IMR-90 (cell line): Measurements from ENCODE around the gene PADI1. TPM values are rescaled to one million over a fixed set of nuclear protein-coding genes. Genes with fewer than 3 reads are reported as not detected.

Source experiments
- ATAC-seq: fragments of 200-7000 bp; cut with Tn5 transposase; 2 replicates; pipeline ENCODE4 v1.9.1; 2020; ENCODE audit warnings: low read depth, mild to moderate bottlenecking, moderate library complexity
- BruUV-seq: library from RNA; stranded (reverse); fragments of 400-500 nt; replicated peaks from 2 replicates; lab custom pipeline; 2021; lab: Mats Ljungman, UMichigan
- CTCF ChIA-PET: fragments of 300-600 bp; formaldehyde crosslinking; extraction: SDS; loops from one replicate; lab custom pipeline; 2021; ENCODE audit warnings: antibody characterized with exemption; lab: Yijun Ruan, JAX
- POLR2A ChIA-PET: fragments of 300-600 bp; sonication (Branson Sonifier 250); formaldehyde crosslinking; loops from one replicate; lab custom pipeline; 2022; ENCODE audit warnings: antibody characterized with exemption; ENCODE audit not compliant: unreplicated experiment; lab: Charles Lee
- DNase-seq: peaks from one replicate; pipeline ENCODE4 v3.0.0; 2013
- H2AFZ ChIP-seq: replicated peaks from 2 replicates; pipeline ENCODE3; 2013; ENCODE audit warnings: low read length, mild to moderate bottlenecking; ENCODE audit not compliant: poor library complexity
- H2AK5ac ChIP-seq: 2 replicates; pipeline ENCODE4 v1.6.1; 2013; ENCODE audit warnings: low read depth, low read length, inconsistent platforms
- H2AK9ac ChIP-seq: replicated peaks from 2 replicates; pipeline ENCODE3; 2013; ENCODE audit warnings: mild to moderate bottlenecking, low read depth, low read length, moderate library complexity; ENCODE audit not compliant: poor library complexity
- H2BK120ac ChIP-seq: 2 replicates; pipeline ENCODE4 v1.6.1; 2013; ENCODE audit warnings: low read depth, low read length, inconsistent platforms
- H2BK15ac ChIP-seq: 3 replicates; pipeline ENCODE4 v1.6.1; 2013; ENCODE audit warnings: low read depth, low read length, inconsistent platforms
- H2BK20ac ChIP-seq: 2 replicates; pipeline ENCODE4 v1.6.1; 2013; ENCODE audit warnings: low read depth, mild to moderate bottlenecking, inconsistent platforms, low read length, moderate library complexity
- H2BK5ac ChIP-seq: 2 replicates; pipeline ENCODE4 v1.6.1; 2013; ENCODE audit warnings: mild to moderate bottlenecking, low read depth, low read length, inconsistent platforms; ENCODE audit not compliant: poor library complexity, severe bottlenecking
- H3K14ac ChIP-seq: replicated peaks from 2 replicates; pipeline ENCODE4 v1.6.1; 2013; ENCODE audit warnings: low read depth, low read length, inconsistent platforms
- H3K18ac ChIP-seq: 2 replicates; pipeline ENCODE4 v1.6.1; 2013; ENCODE audit warnings: low read depth, low read length, control low read depth
- H3K23ac ChIP-seq: 2 replicates; pipeline ENCODE4 v1.6.1; 2013; ENCODE audit warnings: low read depth, low read length, inconsistent platforms
- H3K27ac ChIP-seq: 2 replicates; pipeline ENCODE4 v1.5.1; 2013; ENCODE audit warnings: mild to moderate bottlenecking, control low read depth, low read length; ENCODE audit not compliant: insufficient read depth
- H3K27me3 ChIP-seq: 2 replicates; pipeline ENCODE4 v1.6.1; 2013; ENCODE audit warnings: low read length; ENCODE audit not compliant: control insufficient read depth, insufficient read depth
- H3K36me3 ChIP-seq: 2 replicates; pipeline ENCODE4 v1.6.1; 2013; ENCODE audit warnings: low read length, mixed read lengths; ENCODE audit not compliant: control insufficient read depth, insufficient read depth
- H3K4ac ChIP-seq: 2 replicates; pipeline ENCODE4 v1.6.1; 2013; ENCODE audit warnings: low read depth, low read length, inconsistent platforms
- H3K4me1 ChIP-seq: 2 replicates; pipeline ENCODE4 v1.6.1; 2013; ENCODE audit warnings: low read length, mixed read lengths; ENCODE audit not compliant: control insufficient read depth, insufficient read depth
- H3K4me2 ChIP-seq: 2 replicates; pipeline ENCODE4 v1.6.1; 2013; ENCODE audit warnings: low read depth, mild to moderate bottlenecking, control low read depth, low read length, moderate library complexity
- H3K4me3 ChIP-seq: 2 replicates; pipeline ENCODE4 v1.5.1; 2013; ENCODE audit warnings: low read depth, mild to moderate bottlenecking, control low read depth, low read length, moderate library complexity; ENCODE audit not compliant: insufficient read depth
- H3K56ac ChIP-seq: 2 replicates; pipeline ENCODE4 v1.6.1; 2013; ENCODE audit warnings: low read length, inconsistent platforms; ENCODE audit not compliant: insufficient read depth; ENCODE audit errors: extremely low read depth
- H3K79me1 ChIP-seq, 2 experiments: 2 replicates each; pipeline ENCODE4 v1.6.1; 2013; ENCODE audit warnings: low read length in 2 of 2, inconsistent platforms in 1 of 2, low read depth in 1 of 2
- H3K9ac ChIP-seq: 2 replicates; pipeline ENCODE4 v1.6.1; 2013; ENCODE audit warnings: low read depth, low read length, control low read depth
- H3K9me1 ChIP-seq: 2 replicates; pipeline ENCODE4 v1.6.1; 2013; ENCODE audit warnings: low read length, inconsistent platforms; ENCODE audit not compliant: insufficient read depth
- H3K9me3 ChIP-seq: 2 replicates; pipeline ENCODE4 v1.6.1; 2013; ENCODE audit warnings: low read length; ENCODE audit not compliant: control insufficient read depth, insufficient read depth
- H4K20me1 ChIP-seq: 2 replicates; pipeline ENCODE4 v1.6.1; 2013; ENCODE audit warnings: low read length, inconsistent platforms; ENCODE audit not compliant: insufficient read depth
- H4K5ac ChIP-seq: 2 replicates; pipeline ENCODE4 v1.6.1; 2013; ENCODE audit warnings: mild to moderate bottlenecking, low read depth, low read length, control low read depth
- H4K8ac ChIP-seq, 2 experiments: 2 replicates each; pipeline ENCODE4 v1.6.1; 2013; ENCODE audit warnings: low read depth in 2 of 2, low read length in 2 of 2, control low read depth in 1 of 2, inconsistent platforms in 1 of 2
- H4K91ac ChIP-seq: 2 replicates; pipeline ENCODE4 v1.6.1; 2013; ENCODE audit warnings: low read depth, low read length, inconsistent platforms; ENCODE audit not compliant: insufficient read depth
- BHLHE40 ChIP-seq: fragments of 150-350 bp; IDR thresholded peaks from 2 replicates; pipeline ENCODE4 v1.6.1; 2016; ENCODE audit warnings: mild to moderate bottlenecking, low read depth, low read length
- CEBPB ChIP-seq: IDR thresholded peaks from 2 replicates; pipeline ENCODE4 v1.6.1; 2012; ENCODE audit warnings: low read depth, low read length, improper control_type of control experiment
- FOS ChIP-seq: fragments of 150-350 bp; IDR thresholded peaks from 2 replicates; pipeline ENCODE4 v1.6.1; 2016; ENCODE audit warnings: low read depth, low read length
- MAZ ChIP-seq: IDR thresholded peaks from 2 replicates; pipeline ENCODE4 v1.6.1; 2012; ENCODE audit warnings: low read depth, mild to moderate bottlenecking, low read length, improper control_type of control experiment, moderate library complexity, borderline replicate concordance
- NFE2L2 ChIP-seq: fragments of 150-350 bp; IDR thresholded peaks from 2 replicates; pipeline ENCODE4 v1.6.1; 2016; ENCODE audit warnings: low read depth, mild to moderate bottlenecking, low read length
- POLR2A ChIP-seq: IDR thresholded peaks from 2 replicates; pipeline ENCODE4 v1.6.1; 2012; ENCODE audit warnings: mild to moderate bottlenecking, low read depth, low read length
- RCOR1 ChIP-seq: IDR thresholded peaks from 2 replicates; pipeline ENCODE4 v1.6.1; 2012; ENCODE audit warnings: mild to moderate bottlenecking, low read length, improper control_type of control experiment; ENCODE audit not compliant: insufficient replicate concordance
- SMC3 ChIP-seq: fragments of 150-350 bp; IDR thresholded peaks from 2 replicates; pipeline ENCODE4 v1.6.1; 2016; ENCODE audit warnings: low read depth, mild to moderate bottlenecking, antibody characterized with exemption, low read length, moderate library complexity
- WGBS, 2 experiments: methylation state at CpG; one replicate each; pipeline versions ENCODE4 v1.1.5 to v1.1.7; 2013; ENCODE audit warnings: missing lambda C conversion rate in 2 of 2; ENCODE audit not compliant: insufficient read length in 1 of 2; ENCODE audit errors: extremely low coverage in 2 of 2; 5-methylcytosine and 5-hydroxymethylcytosine counted together
- dilution Hi-C: fragments of 300-500 bp; cut with HindIII; formaldehyde crosslinking; loops from one replicate; pipeline ENCODE4 v1.14.3; 2018; ENCODE audit warnings: low sequenced_read_pairs; ENCODE audit not compliant: unreplicated experiment
- in situ Hi-C: fragments of 300-500 bp; cut with MboI; formaldehyde crosslinking; loops from 3 replicates; pipeline ENCODE4 v1.14.3; 2019; ENCODE audit warnings: low sequenced_read_pairs, inconsistent platforms, mixed read lengths
- intact Hi-C: fragments of 100-400 bp; cut with micrococcal nuclease; formaldehyde crosslinking; loops from 2 replicates; pipeline ENCODE4 v1.10.0; 2022
- polyA plus RNA-seq, 3 experiments: library from polyadenylated mRNA; depleted of rRNA; stranded (reverse); fragments of >200 nt; gene quantifications; 2 replicates each; pipeline ENCODE4 v1.2.3, GENCODE V29; 2012; ENCODE audit warnings: low replicate concordance in 1 of 3
- total RNA-seq: library from RNA; depleted of rRNA; stranded (reverse); fragments of >200 nt; gene quantifications from 2 replicates; pipeline ENCODE4 v1.2.3, GENCODE V29; 2012
- TF ChIP-seq, protein P1 (sequence below): fragments of 150-350 bp; IDR thresholded peaks from 2 replicates; pipeline ENCODE4 v1.6.1; 2017; ENCODE audit warnings: mild to moderate bottlenecking, antibody characterized with exemption, low read length, low read depth
- TF ChIP-seq, protein P2 (sequence below): fragments of 150-350 bp; IDR thresholded peaks from 2 replicates; pipeline ENCODE4 v1.6.1; 2016; ENCODE audit warnings: low read depth, mild to moderate bottlenecking, low read length, moderate library complexity, borderline replicate concordance

PADI1 gene
- total and polyA plus RNA-seq, 2 of the 4 experiments (the other 2 are of a cell fraction) = 0.17 TPM; not detected in 1

DNA sequence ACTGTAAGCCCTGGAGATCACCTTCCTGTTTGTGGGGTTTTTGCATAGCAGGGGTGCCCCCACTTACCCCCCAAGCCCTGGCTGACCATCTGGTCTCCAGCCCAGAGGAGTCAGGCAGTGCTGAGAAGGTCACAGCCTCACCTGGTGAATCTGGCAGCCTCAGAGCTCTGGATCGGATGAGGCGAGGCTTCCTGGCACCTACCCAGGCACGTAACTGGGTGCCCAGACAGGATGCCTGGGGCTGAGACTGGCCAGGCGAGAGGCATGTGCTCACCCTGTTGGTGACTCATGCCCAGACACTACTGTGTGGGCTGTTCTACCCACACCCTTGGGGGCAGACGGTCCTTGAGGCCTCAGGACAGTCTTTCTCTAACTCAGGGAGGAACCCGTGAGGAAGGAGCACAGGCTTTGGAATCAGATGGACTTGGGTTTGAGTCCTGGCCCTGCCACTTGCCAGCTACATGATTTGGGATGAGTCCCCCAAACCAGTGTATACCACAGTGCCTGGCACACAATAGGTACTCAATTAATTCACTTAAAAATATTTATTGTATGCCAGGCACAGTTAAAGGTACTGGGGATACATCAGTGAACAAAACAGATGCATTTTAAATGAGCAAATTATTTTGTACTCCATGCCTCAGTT, 28.9 kb downstream of the PADI1 start (continued):
- TF ChIP-seq, protein P1, sequence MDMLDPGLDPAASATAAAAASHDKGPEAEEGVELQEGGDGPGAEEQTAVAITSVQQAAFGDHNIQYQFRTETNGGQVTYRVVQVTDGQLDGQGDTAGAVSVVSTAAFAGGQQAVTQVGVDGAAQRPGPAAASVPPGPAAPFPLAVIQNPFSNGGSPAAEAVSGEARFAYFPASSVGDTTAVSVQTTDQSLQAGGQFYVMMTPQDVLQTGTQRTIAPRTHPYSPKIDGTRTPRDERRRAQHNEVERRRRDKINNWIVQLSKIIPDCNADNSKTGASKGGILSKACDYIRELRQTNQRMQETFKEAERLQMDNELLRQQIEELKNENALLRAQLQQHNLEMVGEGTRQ = peak; percentile 72; the same call in 1 of the 2 replicates
- TF ChIP-seq CEBPB (peak; percentile 48), MAZ (peak; percentile 54; the same call in 1 of the 2 replicates)

DNA sequence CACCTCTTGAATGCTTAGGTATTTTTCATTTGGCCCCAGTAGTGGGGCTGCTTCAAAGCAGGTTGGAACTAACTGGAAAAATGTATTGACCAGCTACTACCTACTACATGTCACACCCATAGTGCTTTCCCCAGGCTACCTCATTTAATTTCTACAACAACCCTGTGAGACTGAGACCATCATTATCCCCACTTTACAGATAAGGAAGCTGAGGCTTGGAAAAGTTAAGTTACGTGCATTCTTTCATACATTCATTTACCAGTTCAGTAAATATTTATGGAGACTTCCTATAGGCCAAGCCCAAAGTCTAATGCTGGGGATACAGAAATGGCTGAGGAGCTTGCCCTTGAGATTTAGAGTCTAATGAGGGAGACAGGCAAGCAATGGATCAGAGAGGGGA, 29.5 kb downstream of the PADI1 start:
- Histone ChIP-seq H2AK5ac (peak overlapping the region; percentile 90), H3K4ac (peak overlapping the region; percentile 98), H3K9me1 (peaks cover 9% of the 10 kb centered on the region), H3K79me1 (no peaks in the 10 kb centered on the region), H2AFZ (no peak overlapping the region), H4K5ac (no peak overlapping the region; the same call in 1 of the 2 replicates), H3K4me1 (peaks cover 13% of the 10 kb centered on the region), H3K18ac (peak overlapping the region; percentile 37; the same call in 1 of the 2 replicates), H3K27ac (no peak overlapping the region), H3K56ac (no peak overlapping the region), H3K9ac (no peak overlapping the region), H2BK5ac (peak overlapping the region; percentile 81), H3K4me3 (no peak overlapping the region), H4K91ac (peak overlapping the region; percentile 96), H4K20me1 (0 out of 2 replicates have a peak, but pooled peaks cover 3% of the 10 kb centered on the region), H3K36me3 (no peaks in the 10 kb centered on the region), H3K4me2 (no peak overlapping the region), H2AK9ac (no peak overlapping the region), H2BK15ac (peak overlapping the region; percentile 98; the same call in 2 of the 3 replicates), H3K27me3 (no peaks in the 10 kb centered on the region; the same call in 1 of the 2 replicates), H3K14ac (peak overlapping the region; percentile 93), H3K9me3 (no peaks in the 10 kb centered on the region), H2BK20ac (peak overlapping the region; percentile 98), H4K8ac (peak overlapping the region; percentile 17 to 53; a peak in 2 of 4 replicates), H3K23ac (0 out of 2 replicates have a peak overlapping the region, but pooled peaks have one; percentile 37), H2BK120ac (peak overlapping the region; percentile 97)
- DNase-seq = no peak
- BruUV-seq = no TSS peak
- intact Hi-C loops (no loop called here), in situ Hi-C loops (loop anchor here (5.0 kb wide), 1 partner anchor 177 kb away; no protein-coding TSS in a partner anchor), dilution Hi-C loops (no loop called here)
- no CpG with 5 or more reads among the region's 1 CpG for WGBS, 2 experiments
- ChIA-PET CTCF (interaction anchor here (3.0 kb wide), 1 partner anchor 109 kb away, joined by 22 read pairs; no protein-coding TSS in a partner anchor), POLR2A (no interaction called here)
- no peak for ATAC-seq
- TF ChIP-seq SMC3 = no peak
- no peak for TF ChIP-seq POLR2A
- no peak for TF ChIP-seq FOS
- no peak for TF ChIP-seq CEBPB
- no peak for TF ChIP-seq NFE2L2
- TF ChIP-seq, protein P2, sequence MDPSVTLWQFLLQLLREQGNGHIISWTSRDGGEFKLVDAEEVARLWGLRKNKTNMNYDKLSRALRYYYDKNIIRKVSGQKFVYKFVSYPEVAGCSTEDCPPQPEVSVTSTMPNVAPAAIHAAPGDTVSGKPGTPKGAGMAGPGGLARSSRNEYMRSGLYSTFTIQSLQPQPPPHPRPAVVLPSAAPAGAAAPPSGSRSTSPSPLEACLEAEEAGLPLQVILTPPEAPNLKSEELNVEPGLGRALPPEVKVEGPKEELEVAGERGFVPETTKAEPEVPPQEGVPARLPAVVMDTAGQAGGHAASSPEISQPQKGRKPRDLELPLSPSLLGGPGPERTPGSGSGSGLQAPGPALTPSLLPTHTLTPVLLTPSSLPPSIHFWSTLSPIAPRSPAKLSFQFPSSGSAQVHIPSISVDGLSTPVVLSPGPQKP = no peak
- TF ChIP-seq, protein P1 = no peak
- no peak for TF ChIP-seq RCOR1
- TF ChIP-seq MAZ = no peak
- TF ChIP-seq BHLHE40 = no peak
